SKM-1 treated with dmso at 0.1 percent for 144 hours (cell line): Measurements from ENCODE around the gene PPP1R13B.

ENCODE experiments used
- DNase-seq: peaks from one replicate; lab custom pipeline; 2025; ENCODE audit not compliant: unreplicated experiment; lab: John Stamatoyannopoulos, UW

Gene PPP1R13B

GRCh38 chr14:103715052-103716000 is 132.0 kb downstream of the PPP1R13B start, which contains the start of the genes XRCC3 and ZFYVE21:
TSS of gene XRCC3 (minus strand) at chr14:103715451. CDS start at chr14:103711087, 4,364 bp downstream.
TSS of gene ZFYVE21 (plus strand) at chr14:103715810. CDS start at chr14:103715842, 32 bp downstream.
- peak; percentile 90 for DNase-seq

GRCh38 chr14:103714063-103714724 is 133.2 kb downstream of the PPP1R13B start:
- no peak for DNase-seq

- no peak for DNase-seq
Observed at GRCh38 chr14:103713304-103714062, 133.9 kb downstream of the PPP1R13B start.

- DNase-seq, result no peak
Observed at GRCh38 chr14:103712633-103713247, 134.6 kb downstream of the PPP1R13B start.

- DNase-seq, result no peak
Observed at GRCh38 chr14:103711516-103712431, 135.6 kb downstream of the PPP1R13B start.

GRCh38 chr14:103710771-103711377 is 136.5 kb downstream of the PPP1R13B start:
- DNase-seq, result no peak

GRCh38 chr14:103709814-103710213 is 137.6 kb downstream of the PPP1R13B start:
- no peak for DNase-seq

- DNase-seq, result no peak
Observed at GRCh38 chr14:103708750-103709187, 138.6 kb downstream of the PPP1R13B start.

- no peak for DNase-seq
Observed at GRCh38 chr14:103707329-103708263, 139.8 kb downstream of the PPP1R13B start.

- DNase-seq, result no peak
Observed at GRCh38 chr14:103706551-103707328, 140.6 kb downstream of the PPP1R13B start.

- no peak for DNase-seq
Observed at GRCh38 chr14:103705504-103706284, 141.7 kb downstream of the PPP1R13B start.

- DNase-seq, result no peak
Observed at GRCh38 chr14:103705118-103705503, 142.3 kb downstream of the PPP1R13B start.

GRCh38 chr14:103704708-103705107 is 142.7 kb downstream of the PPP1R13B start:
- DNase-seq, result no peak

GRCh38 chr14:103703433-103704385 is 143.7 kb downstream of the PPP1R13B start:
- DNase-seq, result no peak
